HTERT RPE-1 (cell line): ENCODE data around the gene KLF15.

ENCODE experiments used
- in situ Hi-C: fragments of 300-500 bp; cut with MboI; formaldehyde crosslinking; loops from 4 replicates; pipeline ENCODE4 v1.14.3; 2020; ENCODE audit warnings: low sequenced_read_pairs

KLF15 gene

GRCh38 chr3:126357295-126358037, at the start of gene KLF15:
TSS of gene KLF15 (minus strand) at chr3:126357408. CDS start at chr3:126352922, 4,486 bp downstream.
- in situ Hi-C loops = no loop called here

GRCh38 chr3:126406389-126407296, 49.4 kb upstream of the KLF15 start:
- in situ Hi-C loops = no loop called here

GRCh38 chr3:126402666-126403302, 45.6 kb upstream of the KLF15 start:
- in situ Hi-C loops = no loop called here

- in situ Hi-C loops = no loop called here
Measured at GRCh38 chr3:126402178-126402577, 45.0 kb upstream of the KLF15 start.

GRCh38 chr3:126401611-126402160, 44.5 kb upstream of the KLF15 start:
- in situ Hi-C loops = no loop called here

GRCh38 chr3:126399756-126400155, 42.5 kb upstream of the KLF15 start:
- in situ Hi-C loops = no loop called here

GRCh38 chr3:126399351-126399735, 42.1 kb upstream of the KLF15 start:
- in situ Hi-C loops = no loop called here

- in situ Hi-C loops = no loop called here
Measured at GRCh38 chr3:126398423-126399350, 41.5 kb upstream of the KLF15 start.

GRCh38 chr3:126397610-126398422, 40.6 kb upstream of the KLF15 start:
- in situ Hi-C loops = no loop called here

- in situ Hi-C loops = no loop called here
Measured at GRCh38 chr3:126396536-126396935, 39.3 kb upstream of the KLF15 start.

- in situ Hi-C loops = no loop called here
Measured at GRCh38 chr3:126395846-126396513, 38.8 kb upstream of the KLF15 start.

- in situ Hi-C loops = no loop called here
Measured at GRCh38 chr3:126394977-126395321, 37.7 kb upstream of the KLF15 start.

GRCh38 chr3:126394179-126394976, 37.2 kb upstream of the KLF15 start, which contains the start of gene CFAP100:
TSS of gene CFAP100 (plus strand) at chr3:126394909. CDS start at chr3:126396001, 1,092 bp downstream.
- in situ Hi-C loops = no loop called here

- in situ Hi-C loops = no loop called here
Measured at GRCh38 chr3:126393563-126393962, 36.4 kb upstream of the KLF15 start.

GRCh38 chr3:126392246-126392645, 35.0 kb upstream of the KLF15 start:
- in situ Hi-C loops = no loop called here

GRCh38 chr3:126391631-126392030, 34.4 kb upstream of the KLF15 start:
- in situ Hi-C loops = no loop called here

GRCh38 chr3:126390751-126391150, 33.5 kb upstream of the KLF15 start:
- in situ Hi-C loops = no loop called here

- in situ Hi-C loops = no loop called here
Measured at GRCh38 chr3:126390201-126390600, 33.0 kb upstream of the KLF15 start.
